Measurements from ENCODE around the gene CLMN. TPM values are rescaled to one million over a fixed set of nuclear protein-coding genes. Genes with fewer than 3 reads are reported as not detected.

CLMN gene
- total and polyA plus RNA-seq, 2 of the 13 experiments (the other 11 are each of a cell fraction or from before 2014, with no cell fraction given), result 15.1 to 16.7 TPM

DNA sequence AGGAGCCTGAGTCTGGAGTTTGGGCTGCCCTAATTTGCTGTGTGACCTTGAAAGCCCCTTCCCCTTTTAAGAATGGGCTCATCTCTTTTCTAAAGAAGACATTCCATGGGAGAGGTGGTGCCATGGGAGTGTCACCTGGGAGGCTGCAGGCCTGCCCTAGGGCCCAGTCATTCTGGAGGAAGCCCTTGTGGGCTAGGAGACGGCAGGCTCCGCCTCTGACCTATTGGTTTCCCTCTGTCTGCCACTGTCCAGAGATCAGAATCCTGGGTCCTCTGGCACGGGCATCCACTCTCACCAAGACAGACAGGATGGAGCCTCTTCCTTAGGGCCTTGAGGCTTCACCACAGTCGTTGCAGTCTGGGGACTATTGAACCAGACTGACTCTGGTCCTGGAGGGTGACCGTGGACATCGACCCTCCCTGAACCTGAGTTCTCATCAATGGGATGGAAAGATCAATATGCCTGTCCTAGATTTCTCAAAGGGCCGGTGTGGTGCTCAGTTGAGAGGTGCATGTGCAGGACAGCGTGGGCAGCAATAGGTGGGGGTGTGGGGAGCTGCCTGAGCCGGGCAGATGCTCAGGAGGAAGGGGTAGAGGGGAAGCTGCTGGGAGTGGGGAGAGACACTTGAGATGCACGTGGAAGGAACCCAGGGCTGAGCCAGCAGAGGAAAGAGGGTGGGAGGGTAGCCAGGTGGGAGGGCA lies 12.2 kb upstream of the CLMN start:
- no peaks in the 10 kb centered on the region for H3K36me3 ChIP-seq (replicated peaks in 1 of 2; ENCODE audit: control insufficient read depth in 1 of 2, insufficient read depth in 2 of 2, low read length in 2 of 2)
- FAIRE-seq (no peak), DNase-seq (ENCODE audit: low spot score) (no peak), ATAC-seq (peak; percentile 45)
- H4K20me1 ChIP-seq (ENCODE audit: insufficient read depth, low read length), result no peaks in the 10 kb centered on the region
- peaks cover 32% of the 10 kb centered on the region for H3K4me1 ChIP-seq (ENCODE audit: insufficient read depth, low read length)
- intact Hi-C loops (cut with micrococcal nuclease; ENCODE audit: unreplicated experiment), result loop anchor here (10.0 kb wide), 1 partner anchor 177 kb away; the partner anchor contains the start of gene DICER1
- H3K4me3 ChIP-seq (replicated peaks in 1 of 3; ENCODE audit: insufficient read depth in 1 of 3, low read depth in 2 of 3, low read length in 3 of 3), result no peak overlapping the region
- TF ChIP-seq ZFX (CRISPR knock-in tag; IDR thresholded peaks at IDR 0.05; ENCODE audit: low read depth) (peak; percentile 20; the same call in 1 of the 2 replicates), IRX3 (CRISPR knock-in tag; IDR thresholded peaks at IDR 0.05; ENCODE audit: borderline replicate concordance, low read depth) (no peak), SYNCRIP (IDR thresholded peaks at IDR 0.05; ENCODE audit: insufficient read depth, low read depth, low read length) (no peak), ARNT2 (CRISPR knock-in tag; IDR thresholded peaks at IDR 0.05; ENCODE audit: low read depth) (no peak), ZNF549 (CRISPR knock-in tag; IDR thresholded peaks at IDR 0.05) (no peak)
- TF ChIP-seq, protein P1, sequence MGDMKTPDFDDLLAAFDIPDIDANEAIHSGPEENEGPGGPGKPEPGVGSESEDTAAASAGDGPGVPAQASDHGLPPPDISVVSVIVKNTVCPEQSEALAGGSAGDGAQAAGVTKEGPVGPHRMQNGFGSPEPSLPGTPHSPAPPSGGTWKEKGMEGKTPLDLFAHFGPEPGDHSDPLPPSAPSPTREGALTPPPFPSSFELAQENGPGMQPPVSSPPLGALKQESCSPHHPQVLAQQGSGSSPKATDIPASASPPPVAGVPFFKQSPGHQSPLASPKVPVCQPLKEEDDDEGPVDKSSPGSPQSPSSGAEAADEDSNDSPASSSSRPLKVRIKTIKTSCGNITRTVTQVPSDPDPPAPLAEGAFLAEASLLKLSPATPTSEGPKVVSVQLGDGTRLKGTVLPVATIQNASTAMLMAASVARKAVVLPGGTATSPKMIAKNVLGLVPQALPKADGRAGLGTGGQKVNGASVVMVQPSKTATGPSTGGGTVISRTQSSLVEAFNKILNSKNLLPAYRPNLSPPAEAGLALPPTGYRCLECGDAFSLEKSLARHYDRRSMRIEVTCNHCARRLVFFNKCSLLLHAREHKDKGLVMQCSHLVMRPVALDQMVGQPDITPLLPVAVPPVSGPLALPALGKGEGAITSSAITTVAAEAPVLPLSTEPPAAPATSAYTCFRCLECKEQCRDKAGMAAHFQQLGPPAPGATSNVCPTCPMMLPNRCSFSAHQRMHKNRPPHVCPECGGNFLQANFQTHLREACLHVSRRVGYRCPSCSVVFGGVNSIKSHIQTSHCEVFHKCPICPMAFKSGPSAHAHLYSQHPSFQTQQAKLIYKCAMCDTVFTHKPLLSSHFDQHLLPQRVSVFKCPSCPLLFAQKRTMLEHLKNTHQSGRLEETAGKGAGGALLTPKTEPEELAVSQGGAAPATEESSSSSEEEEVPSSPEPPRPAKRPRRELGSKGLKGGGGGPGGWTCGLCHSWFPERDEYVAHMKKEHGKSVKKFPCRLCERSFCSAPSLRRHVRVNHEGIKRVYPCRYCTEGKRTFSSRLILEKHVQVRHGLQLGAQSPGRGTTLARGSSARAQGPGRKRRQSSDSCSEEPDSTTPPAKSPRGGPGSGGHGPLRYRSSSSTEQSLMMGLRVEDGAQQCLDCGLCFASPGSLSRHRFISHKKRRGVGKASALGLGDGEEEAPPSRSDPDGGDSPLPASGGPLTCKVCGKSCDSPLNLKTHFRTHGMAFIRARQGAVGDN (CRISPR knock-in tag; IDR thresholded peaks at IDR 0.05), result no peak
- TF ChIP-seq, protein P2, sequence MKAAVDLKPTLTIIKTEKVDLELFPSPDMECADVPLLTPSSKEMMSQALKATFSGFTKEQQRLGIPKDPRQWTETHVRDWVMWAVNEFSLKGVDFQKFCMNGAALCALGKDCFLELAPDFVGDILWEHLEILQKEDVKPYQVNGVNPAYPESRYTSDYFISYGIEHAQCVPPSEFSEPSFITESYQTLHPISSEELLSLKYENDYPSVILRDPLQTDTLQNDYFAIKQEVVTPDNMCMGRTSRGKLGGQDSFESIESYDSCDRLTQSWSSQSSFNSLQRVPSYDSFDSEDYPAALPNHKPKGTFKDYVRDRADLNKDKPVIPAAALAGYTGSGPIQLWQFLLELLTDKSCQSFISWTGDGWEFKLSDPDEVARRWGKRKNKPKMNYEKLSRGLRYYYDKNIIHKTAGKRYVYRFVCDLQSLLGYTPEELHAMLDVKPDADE (CRISPR knock-in tag; IDR thresholded peaks at IDR 0.05), result no peak
- no peak overlapping the region for H3K4me2 ChIP-seq (ENCODE audit: low read depth, low read length)
- H2AFZ ChIP-seq (ENCODE audit: low read length), result no peak overlapping the region
- H3K27me3 ChIP-seq (ENCODE audit: control insufficient read depth in 1 of 2, insufficient read depth in 2 of 2, low read length in 2 of 2), result peaks cover 2 to 31% of the 10 kb centered on the region in 2 experiments
- ChIA-PET CTCF (ENCODE audit: low intra/inter-chr PET ratio, low total read pairs) (no interaction called here), POLR2A (no interaction called here)
- H3K9me3 ChIP-seq (ENCODE audit: low read length), result no peaks in the 10 kb centered on the region
- no peak overlapping the region for H3K9ac ChIP-seq (ENCODE audit: insufficient read depth, low read depth, low read length)
- no TSS peak for BruUV-seq (replicated peaks)
- in situ Hi-C loops (cut with HindIII; ENCODE audit: extremely low pct_ligation_motif_present, low pct_unique_long_range_greater_than_20kb), result no loop called here
- H3K27ac ChIP-seq (ENCODE audit: extremely low read length, insufficient read depth, low read length), result no peak overlapping the region
- H3K79me2 ChIP-seq (ENCODE audit: insufficient read depth, low read length), result no peaks in the 10 kb centered on the region
- WGBS (ENCODE audit: low lambda C conversion rate), result 19% methylated on average over 7 of the region's 10 CpGs

Measured in HepG2 (cell line).